CD4-positive, alpha-beta T cell treated with Interleukin-2 at 100 ng/mL for 4 hours (primary cell): ENCODE data around the gene ZCCHC2.

Experiments used
- DNase-seq: peaks from one replicate; pipeline ENCODE4 v3.0.0-alpha.2; 2020; ENCODE audit warnings: low spot score

ZCCHC2 gene

DNA sequence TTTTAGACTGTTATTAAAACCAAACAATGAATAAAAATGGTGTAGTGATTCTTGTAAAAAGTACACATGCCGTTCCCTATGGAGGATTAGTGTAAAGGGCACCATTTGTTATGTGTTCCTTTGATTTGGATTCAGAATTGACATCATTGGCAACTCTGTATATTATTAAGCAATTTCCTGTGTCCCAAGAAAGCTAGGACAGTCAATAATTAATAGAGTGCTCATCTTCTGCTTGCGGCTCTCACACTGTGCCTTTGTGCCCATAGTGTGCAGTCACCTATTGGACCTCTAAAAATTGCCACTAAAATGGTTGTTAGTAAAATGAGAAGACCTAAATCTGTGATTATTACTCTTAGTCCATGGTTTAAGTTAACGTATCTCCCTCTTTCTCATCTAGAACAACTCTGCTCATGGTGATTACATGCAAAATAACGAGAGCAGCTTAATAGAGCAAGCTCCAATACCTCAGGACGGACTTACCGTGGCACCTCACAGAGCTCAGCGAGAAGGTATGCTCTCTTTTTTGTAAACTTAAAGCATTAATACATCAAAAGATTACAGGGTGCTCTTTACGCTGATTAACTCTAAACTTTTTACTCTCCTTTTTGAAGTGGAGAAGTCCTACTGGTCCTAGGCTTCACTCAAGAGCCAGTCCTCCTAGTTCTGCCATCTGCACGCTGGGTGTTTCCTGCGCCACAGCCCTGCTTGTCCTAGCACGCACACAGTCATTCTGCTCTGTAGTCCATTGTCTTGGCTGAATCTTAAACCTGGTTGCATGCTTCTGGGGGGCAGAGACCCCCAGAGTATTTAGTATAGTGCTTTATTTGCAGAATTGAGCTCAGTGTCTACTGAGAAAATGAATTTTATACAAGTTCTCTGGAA is 16.7 kb downstream of the ZCCHC2 start:
- DNase-seq, result no peak

DNA sequence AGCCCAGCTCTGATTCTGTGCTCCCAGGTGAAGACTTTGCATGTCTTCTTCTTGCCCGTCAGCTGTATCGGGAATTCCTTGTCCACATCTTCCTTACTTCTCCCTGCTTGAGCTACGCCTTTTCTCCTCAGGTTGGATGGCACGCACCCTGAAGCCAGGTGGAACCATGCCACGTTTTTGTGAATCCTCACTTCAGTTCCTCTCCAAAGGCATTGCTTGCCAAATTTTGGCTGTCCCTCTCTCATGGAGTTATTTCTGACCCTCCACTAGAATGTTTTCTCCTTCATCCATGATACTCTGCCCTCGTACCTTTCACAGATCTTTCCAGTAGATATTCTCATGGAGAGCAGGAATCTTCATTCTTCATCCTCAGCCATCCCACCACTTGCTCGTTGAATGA is 20.2 kb downstream of the ZCCHC2 start:
- DNase-seq, result no peak

DNA sequence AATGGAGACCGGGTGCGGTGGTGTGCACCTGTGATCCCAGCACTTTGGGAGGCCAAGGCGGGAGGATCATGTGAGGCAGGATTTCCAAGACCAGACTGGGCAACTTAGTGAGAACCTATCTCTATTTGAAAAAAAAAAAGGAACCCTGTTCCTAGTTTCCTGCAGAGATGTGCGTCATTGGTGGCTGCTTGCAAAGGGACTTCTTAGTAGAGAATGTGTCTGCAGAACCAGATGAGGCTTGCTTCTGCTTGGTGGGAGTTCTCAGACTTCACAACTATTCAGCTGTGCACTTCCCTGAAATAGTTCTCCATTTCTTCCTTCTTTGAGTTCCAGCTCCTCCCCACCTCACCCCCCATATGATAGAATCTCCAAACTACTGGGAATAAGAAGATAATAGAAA is 22.3 kb downstream of the ZCCHC2 start:
- DNase-seq, result no peak

DNA sequence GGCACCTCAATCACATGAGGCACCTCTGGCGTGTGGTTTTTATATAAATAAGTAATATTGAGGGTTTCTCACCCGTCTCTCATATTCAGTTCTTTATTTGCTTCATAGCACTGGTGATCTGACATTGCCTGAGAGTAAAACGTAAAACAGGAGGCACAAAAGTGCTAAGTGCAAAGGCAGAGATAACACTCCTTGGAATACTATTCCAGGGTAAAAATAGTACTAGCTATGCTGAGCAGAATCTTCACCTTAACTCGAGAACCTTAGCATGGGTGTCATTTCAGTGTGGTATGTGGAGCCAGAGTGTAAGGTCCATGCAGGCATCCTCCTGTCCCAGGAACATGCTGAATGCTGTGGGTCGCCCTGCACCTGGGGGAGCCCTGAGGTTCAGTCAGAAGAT is 26.9 kb downstream of the ZCCHC2 start:
- no peak for DNase-seq

DNA sequence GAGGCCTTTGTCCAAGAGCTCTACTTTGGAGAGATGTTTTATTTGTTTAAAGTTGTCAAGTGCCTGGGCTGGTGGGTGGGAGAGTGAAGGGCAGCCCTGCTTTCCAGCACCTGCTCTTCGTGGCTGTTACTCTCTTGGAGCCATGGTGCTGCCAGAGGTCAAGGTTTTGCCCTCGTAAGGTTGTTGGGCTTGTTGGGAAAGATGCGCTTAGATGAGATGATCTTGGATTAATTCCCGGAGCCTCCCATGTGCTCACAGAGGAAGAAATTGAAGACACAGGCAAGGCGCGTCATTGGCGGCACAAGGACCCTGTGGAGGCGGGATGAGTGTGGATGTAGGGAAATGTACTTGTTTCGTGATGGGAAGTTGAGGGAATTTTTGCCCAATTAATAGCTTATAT is 27.9 kb downstream of the ZCCHC2 start:
- DNase-seq, result no peak

DNA sequence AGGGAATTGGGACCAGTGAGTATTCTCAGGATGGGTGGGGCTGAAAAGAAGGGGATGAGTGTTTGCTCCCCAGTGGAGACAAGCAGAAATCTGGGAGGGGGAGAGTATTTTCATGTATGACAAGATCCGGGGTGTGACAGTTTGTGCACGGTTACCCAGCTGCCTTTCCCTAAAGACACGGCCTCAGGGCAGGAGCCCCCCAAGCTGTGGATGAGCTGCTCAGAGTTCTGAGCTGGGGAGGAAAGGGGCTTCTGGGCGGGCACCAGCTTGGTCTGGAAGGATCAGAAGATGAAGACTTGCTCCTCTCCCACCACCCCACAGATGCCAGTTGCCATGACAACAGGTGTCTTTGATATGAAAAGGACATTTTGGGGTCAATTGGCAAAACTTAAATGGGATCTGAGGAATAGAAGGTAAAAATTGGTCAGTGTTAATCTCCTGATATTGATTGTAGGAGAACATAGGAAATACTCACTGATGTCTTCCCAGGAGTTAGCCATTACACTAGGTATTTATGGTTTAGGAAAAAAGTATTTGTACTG is 29.2 kb downstream of the ZCCHC2 start:
- DNase-seq, result no peak

DNA sequence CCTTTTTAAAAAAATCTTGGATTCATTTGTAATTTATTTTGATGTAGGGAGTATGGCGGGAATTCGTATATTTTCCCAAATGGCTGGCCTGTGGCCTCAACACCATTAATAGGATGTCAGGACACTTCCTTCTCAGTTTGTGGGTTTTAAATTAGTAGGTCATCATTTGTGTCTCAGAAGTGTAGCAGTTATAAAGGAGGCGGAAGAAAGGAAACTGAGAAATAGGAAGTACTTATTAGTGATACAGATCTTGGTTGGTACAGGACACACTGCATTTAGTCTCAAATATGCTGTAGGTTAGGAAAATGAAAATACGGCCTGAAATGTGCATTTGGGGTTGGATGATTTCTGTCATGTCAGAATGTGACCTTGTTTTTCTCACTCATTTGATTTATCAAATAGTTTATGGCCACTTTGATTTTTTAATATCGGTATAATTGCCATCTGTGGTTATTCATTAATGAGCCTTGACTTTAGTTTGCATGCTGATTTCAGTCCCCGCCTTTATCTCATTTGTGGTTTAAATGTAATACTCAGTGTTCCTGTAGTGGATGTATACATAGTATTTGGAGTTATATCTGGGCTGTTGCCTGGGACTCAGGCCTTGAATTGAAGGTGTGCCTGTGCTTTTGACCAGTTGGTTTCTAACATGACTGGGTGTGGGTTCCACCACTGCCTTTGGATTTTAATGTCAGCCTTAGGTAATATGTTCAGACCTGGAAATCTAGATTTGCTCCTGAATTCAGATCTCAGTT is 31.4 kb downstream of the ZCCHC2 start:
- DNase-seq, result no peak

DNA sequence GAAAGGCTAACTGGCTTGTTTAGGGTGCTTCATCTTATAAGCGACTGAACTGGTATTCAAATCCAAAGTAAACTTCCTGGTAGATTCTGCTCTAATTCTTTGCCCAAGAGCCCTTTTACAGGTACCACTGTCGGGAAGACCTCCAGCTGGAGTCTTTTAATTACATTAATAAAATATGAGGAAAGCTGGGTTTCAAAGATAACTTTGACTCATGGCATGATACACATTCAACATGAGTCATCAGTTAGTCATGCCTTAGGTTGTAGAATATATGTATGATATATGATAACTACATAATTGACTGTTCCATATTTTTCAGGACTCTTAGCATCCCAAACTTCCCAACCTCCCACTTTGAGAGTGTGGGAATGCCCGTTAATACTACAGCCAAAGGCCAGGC is 32.3 kb downstream of the ZCCHC2 start:
- DNase-seq, result peak; percentile 15

DNA sequence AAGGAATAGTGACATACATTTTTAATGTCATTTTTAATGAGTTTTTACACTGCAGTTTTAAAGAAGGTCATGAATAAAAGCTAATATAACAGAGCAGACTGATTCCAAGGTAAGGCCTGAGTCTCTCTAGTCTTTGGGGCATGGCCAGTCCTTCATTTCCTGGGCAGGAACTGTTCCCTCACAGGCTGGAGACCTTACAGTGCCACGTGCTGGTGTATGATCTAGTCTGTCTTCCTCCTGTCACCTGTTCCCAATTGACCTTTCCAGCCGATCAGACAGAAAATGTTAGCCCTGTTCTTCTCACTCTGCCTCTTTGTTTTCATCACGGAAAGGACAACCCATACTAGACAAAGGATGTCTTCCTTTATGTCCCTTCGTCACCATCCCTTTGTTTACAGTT is 33.6 kb downstream of the ZCCHC2 start:
- no peak for DNase-seq

DNA sequence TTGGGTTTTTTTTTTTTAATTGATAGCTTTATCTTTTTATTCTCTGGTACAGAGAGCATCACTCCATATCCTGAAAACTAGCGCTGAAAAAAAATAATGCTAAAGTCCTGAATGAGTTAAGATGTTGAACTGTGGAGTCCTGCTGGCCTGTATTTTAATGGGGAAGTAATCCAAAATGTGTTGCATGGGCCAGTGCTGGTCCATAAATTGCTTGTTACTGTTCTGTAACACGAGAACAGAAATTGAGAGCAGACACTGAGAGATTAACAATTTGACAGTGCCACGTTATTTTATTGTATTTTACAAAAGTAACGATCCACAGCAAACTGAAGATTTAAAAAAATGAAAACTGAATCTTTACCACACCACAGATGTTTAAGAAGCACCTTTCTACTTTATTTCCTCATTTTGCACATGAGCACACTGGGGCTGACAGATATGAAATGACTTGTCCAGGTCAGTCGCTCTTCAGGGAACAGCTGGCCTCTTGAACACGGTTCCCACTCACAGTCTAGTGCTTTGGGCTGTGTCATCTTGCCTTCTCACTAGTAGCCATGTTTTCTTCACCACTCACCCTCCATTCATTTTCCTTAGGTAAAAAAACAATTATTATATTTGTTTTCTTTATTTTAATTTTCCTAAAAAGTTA is 35.3 kb downstream of the ZCCHC2 start:
- DNase-seq, result no peak

DNA sequence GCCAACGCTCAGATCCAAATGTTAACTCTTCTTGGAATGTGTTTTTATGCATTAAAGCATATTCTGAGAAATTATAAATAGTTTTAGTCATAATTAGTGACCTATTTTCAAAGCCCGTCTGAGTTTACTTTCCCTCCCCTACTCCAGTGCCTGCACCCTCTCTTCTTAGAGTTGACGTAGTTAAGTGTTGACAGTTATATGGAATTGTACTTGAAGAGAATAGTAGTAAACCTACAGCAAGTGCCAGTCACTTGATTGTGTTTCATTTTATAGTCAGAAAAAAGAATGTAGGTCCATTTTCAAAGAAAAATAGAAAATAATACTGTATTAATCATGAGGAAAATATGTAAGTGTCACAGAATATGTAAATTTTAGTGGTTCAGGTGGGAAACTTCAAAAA is 41.2 kb downstream of the ZCCHC2 start:
- DNase-seq, result no peak

DNA sequence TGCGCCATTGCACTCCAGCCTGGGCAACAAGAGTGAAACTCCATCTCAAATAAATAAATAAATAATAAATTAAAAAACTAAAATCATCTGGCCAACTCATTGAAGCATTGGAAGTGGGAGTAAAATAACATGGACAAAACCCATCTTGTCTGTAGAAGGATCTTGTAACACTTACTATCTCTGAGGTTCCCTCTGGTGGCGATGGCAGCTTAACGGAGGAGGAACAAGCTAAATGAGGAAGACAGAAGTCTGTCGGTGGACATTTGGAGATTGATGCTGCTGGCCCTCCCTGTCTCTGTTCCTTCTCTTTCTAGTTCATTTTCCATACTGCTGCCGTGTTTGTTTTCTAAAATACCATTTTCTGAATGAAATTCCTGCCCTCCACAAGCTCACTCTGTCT is 43.4 kb downstream of the ZCCHC2 start:
- no peak for DNase-seq

DNA sequence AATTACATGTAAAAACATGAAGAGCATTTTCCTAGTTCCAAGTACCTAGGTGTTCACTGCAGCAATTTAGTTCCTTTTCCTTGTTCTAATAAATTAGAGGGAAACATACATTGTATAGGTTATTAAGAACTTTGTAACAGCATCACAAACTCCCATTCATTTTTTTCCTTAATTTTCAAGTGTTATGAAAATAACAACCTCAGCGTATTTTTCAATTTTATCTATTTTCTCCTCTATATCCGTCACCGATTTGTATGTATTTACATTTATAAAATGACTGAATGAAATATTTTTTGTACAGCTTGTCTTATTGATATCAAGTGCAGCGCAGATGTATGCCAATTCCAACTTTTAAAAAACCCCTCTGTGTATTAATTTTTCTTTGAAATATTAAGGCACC is 44.0 kb downstream of the ZCCHC2 start:
- DNase-seq, result no peak

DNA sequence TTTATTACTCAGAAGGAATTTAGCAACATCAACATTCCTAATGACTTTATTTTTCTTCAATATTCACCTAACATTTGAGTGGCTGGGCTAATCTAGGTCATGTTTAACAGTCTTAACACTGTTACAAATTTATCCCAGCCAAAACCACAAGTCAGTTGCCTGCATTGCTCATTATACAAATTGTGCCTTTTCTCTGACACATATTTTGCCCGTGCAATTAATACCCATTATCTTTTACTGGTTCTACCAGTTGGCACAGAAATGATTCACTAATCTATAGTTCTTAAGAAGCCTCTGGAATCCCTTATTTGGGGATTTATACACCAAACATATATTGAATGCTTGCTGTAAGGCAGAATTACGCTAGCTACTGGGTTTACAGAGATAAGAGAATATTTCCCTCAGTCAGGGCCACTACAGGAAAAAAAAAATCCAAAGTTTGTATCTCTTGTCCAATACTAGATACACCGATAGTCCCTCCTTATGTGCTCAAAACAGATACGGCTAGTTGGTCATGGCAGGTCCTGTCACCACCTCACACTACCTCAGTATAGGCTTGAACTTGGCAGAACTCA is 46.3 kb downstream of the ZCCHC2 start:
- DNase-seq, result no peak

DNA sequence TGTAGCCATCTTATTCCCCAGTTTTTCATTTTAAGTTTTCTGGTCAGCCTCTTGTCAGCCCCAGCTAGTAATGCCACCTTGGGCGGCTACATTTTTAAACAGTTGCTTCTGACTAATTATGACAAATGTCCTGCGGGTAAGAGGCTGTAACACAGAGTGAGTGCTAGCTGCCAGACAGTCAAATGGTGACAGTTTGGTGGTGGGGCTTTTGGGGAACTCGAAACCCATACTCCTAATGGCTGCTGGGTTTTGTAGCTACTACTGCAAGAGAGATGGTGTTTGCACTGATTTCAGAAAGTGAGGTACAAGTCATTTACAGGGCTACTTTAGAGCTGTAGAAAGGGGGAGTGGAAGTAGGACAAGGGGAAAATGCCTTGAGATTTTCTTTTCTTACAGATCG is 48.2 kb downstream of the ZCCHC2 start:
- no peak for DNase-seq

DNA sequence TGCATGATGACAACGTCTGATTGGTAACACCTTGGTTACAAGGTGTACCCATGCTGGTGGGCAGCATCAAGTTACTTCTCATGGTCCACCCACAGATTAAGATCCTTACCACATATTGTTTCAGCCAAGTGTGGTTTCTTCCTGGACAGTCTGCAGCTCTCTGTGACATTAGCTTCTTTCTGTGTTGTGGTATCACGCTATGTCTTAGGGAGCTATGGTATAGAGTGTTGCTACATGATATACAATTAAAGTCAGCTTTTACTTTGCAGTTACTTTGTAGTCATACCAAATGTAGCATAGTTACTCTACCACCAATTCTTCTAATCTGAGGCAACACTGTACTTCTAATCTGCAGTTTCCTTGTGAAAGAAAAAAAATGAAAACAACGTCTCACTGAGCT is 48.8 kb downstream of the ZCCHC2 start:
- no peak for DNase-seq

DNA sequence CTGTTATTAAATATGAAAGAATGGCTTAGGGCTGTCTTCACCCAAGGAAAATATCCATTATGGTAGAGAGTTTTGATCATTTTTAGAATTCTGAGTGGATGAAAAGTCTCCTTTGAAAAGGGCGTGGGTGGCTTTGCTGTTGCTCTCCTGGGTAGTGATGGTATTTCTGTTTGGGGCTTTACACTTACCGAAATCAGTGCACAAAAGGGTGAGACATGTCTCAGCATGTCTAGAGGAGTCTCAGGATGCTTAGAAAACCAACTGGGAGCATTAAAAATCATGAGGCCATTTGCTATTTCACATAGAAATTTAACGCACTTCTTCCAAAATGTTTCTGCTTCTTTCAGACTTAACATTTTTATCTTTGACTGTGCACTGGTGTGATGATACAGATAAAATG is 49.6 kb downstream of the ZCCHC2 start:
- DNase-seq, result no peak

DNA sequence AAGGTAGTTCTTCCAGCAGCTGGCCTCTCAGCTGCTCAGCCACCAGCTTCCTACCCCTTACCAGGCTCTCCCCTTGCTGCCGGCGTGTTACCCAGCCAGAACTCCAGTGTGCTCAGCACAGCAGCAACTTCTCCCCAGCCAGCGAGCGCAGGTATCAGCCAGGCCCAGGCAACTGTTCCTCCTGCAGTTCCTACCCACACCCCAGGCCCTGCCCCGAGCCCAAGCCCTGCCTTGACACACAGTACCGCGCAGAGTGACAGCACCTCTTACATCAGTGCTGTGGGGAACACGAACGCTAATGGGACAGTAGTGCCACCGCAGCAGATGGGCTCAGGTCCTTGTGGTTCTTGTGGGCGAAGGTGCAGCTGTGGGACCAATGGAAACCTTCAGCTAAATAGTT is 52.0 kb downstream of the ZCCHC2 start:
- no peak for DNase-seq

DNA sequence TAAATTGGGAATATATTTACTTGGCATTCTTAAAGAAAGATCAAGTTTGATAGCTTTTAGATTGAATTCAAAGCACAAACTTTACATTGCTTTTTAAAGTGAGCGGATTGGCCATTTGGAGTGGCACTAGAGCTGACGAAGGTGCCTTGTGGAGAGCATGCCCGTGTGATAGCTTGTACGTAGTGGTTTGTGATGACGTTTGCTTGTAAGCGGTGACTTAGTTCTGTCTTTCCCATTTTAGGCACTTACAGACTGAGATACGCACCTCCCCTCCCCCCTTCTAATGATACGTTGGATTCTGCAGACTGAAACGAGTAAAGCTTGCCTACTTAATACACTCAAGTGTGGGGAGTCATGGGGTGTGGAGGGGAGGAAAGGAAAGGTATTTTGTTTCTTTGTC is 53.4 kb downstream of the ZCCHC2 start:
- no peak for DNase-seq

DNA sequence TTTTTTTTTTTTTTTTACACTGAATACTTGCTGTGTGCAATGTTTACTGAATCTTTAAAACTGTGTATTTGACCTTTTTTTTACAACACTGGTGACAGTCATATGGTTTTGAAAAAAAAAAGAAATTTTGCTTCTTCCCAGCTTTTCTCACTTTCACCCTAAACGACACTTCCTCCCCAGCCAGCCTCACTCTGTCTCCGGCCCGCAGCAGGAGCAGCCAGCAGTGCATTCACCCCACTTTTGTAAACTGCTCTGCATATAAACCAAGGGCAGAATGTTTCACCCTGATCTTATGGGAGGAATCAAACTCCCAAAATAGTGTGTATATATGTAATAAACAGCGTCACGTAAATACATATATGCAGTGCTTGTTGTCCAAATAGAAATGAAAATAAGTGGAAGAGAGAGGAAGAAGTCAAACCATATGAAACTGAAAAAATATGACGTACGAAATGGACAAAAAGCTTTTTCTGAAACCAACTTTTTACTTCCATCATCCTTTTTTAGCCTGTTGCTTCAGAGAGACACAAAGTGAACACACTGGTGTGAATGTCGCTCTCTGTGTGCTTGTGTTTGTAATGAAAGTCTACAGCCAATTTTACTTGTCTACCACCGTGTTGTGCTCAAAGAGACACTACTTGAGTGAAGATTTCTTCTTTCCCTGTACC is 54.2 kb downstream of the ZCCHC2 start:
- DNase-seq, result no peak

DNA sequence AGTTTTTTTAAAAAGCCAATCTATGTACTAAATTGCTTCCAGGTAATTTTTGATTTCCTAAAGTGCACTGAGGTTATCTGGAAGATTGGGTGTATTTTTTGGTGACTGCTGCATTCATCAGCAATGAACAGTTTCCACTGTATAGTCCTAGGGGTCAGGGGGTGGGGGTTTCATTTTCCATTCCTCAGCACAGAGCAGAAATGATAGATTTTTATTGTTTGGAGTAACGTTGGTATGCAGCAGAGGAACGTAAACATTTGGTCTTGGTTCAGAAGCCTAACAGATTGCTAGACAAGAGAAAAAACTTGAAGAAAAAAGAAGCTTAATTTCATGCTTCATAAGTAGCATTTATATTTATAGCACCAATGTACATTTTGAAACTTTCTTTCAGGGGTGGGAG is 54.9 kb downstream of the ZCCHC2 start:
- DNase-seq, result no peak

DNA sequence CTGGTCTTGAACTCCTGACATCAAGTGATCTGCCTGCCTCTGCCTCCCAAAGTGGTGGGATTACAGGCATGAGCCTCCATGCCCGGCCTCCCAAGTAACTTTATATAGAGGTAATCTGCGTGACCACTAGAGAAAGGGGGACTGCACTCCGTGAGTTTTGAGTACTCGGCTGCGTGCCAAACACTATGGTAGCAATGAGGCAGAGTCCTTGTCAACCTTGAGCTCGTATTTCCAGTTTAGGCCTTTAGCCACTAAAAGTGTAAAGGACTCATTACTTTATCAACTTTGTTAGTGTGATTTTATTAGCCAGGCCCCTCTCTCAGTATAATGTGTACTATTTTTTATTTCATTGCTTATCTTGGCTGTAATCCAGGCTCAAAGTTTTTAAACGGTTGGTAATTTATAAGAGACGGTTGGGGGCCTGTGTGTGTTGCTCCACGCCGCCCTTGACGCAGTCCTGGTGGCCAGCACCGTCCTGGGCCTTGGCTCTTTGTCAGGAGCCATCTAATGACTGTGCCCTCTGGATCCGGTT is 56.2 kb downstream of the ZCCHC2 start:
- no peak for DNase-seq
